K562 (cell line): ENCODE measurements around the gene CCL4L2. TPM values are rescaled to one million over a fixed set of nuclear protein-coding genes. Genes with fewer than 3 reads are reported as not detected.
"Not testable (repeated sequence)": the region's sequence is repeated elsewhere in the genome, so short reads cannot be mapped to it uniquely, and the experiment has no call there.

Source experiments
- ATAC-seq: fragments of 200-7000 bp; cut with Tn5 transposase; 3 replicates; pipeline ENCODE4 v1.9.1; 2020; ENCODE audit warnings: moderate library complexity
- BruUV-seq: library from RNA; stranded (reverse); fragments of 400-500 nt; replicated peaks from 2 replicates; lab custom pipeline; 2021; lab: Mats Ljungman, UMichigan
- CTCF ChIA-PET: fragments of 300-600 bp; formaldehyde crosslinking; extraction: SDS; loops from one replicate; lab custom pipeline; 2021; ENCODE audit warnings: low intra/inter-chr PET ratio; lab: Yijun Ruan, JAX
- POLR2A ChIA-PET: fragments of 300-600, 350-650 bp; sonication (Branson Sonifier 250); formaldehyde crosslinking; extraction: SDS; loops from one replicate; lab custom pipeline; 2021; ENCODE audit warnings: antibody characterized with exemption, inconsistent platforms; lab: Yijun Ruan, JAX
- DNase-seq, 4 experiments: peaks; one replicate each; pipeline versions ENCODE4 v3.0.0 to v3.0.0-alpha.2; 2011 to 2018; ENCODE audit warnings: low spot score in 3 of 4, mixed read lengths in 3 of 4; ENCODE audit errors: extremely low read depth in 1 of 4
- FAIRE-seq: peaks from 2 replicates; lab custom pipeline; 2011; peaks lifted over from hg19 to GRCh38; lab: Jason Lieb, UNC
- H2AFZ ChIP-seq: 2 replicates; pipeline ENCODE4 v1.6.0; 2011; ENCODE audit warnings: low read depth, low read length, control low read depth, inconsistent platforms
- H3K27ac ChIP-seq: fragments of 200-600 bp; 3 replicates; pipeline ENCODE4 v1.8.0; 2011; ENCODE audit warnings: low read depth, mild to moderate bottlenecking, control low read depth, inconsistent platforms, low read length, moderate library complexity, mixed read lengths; ENCODE audit errors: extremely low read depth
- H3K27me3 ChIP-seq, 2 experiments: fragments of 300-600 bp in 1 of 2; 2 replicates in 1 of 2; 3 replicates in 1 of 2; pipeline versions ENCODE4 v1.6.0 to v1.8.0; 2011; ENCODE audit warnings: inconsistent platforms in 2 of 2, low read length in 2 of 2, mild to moderate bottlenecking in 1 of 2, mixed read lengths in 1 of 2, moderate library complexity in 1 of 2; ENCODE audit not compliant: control insufficient read depth in 2 of 2, insufficient read depth in 2 of 2
- H3K36me3 ChIP-seq: fragments of 300-600 bp; 3 replicates; pipeline ENCODE4 v1.8.0; 2011; ENCODE audit warnings: mild to moderate bottlenecking, low read length, inconsistent platforms; ENCODE audit not compliant: control insufficient read depth, insufficient read depth
- H3K4me1 ChIP-seq, 2 experiments: fragments of 200-600 bp in 1 of 2; replicated peaks in 1 of 2; 2 replicates in 1 of 2; 3 replicates in 1 of 2; pipeline versions ENCODE4 v1.5.1 to v1.8.0; 2011; ENCODE audit warnings: inconsistent platforms in 2 of 2, low read length in 2 of 2, mild to moderate bottlenecking in 1 of 2, mixed read lengths in 1 of 2, moderate library complexity in 1 of 2; ENCODE audit not compliant: control insufficient read depth in 2 of 2, insufficient read depth in 2 of 2
- H3K4me2 ChIP-seq: 2 replicates; pipeline ENCODE4 v1.6.1; 2011; ENCODE audit warnings: low read length, control low read depth, inconsistent platforms, mixed read lengths; ENCODE audit not compliant: insufficient read depth
- H3K4me3 ChIP-seq: fragments of 200-600 bp; sonication (generic), shearing (Covaris generic); 2 replicates; pipeline ENCODE4 v1.5.1; 2016; ENCODE audit warnings: control low read depth, inconsistent platforms
- H3K79me2 ChIP-seq: fragments of 200-600 bp; 3 replicates; pipeline ENCODE4 v1.8.0; 2011; ENCODE audit warnings: low read length, inconsistent platforms; ENCODE audit not compliant: control insufficient read depth, insufficient read depth
- H3K9ac ChIP-seq, 2 experiments: 2 replicates each; pipeline versions ENCODE4 v1.6.0 to v1.6.1; 2011; ENCODE audit warnings: low read depth in 2 of 2, low read length in 2 of 2, control low read depth in 1 of 2, inconsistent platforms in 1 of 2, mild to moderate bottlenecking in 1 of 2, mixed read lengths in 1 of 2; ENCODE audit not compliant: insufficient read depth in 1 of 2
- H3K9me1 ChIP-seq: one replicate; pipeline ENCODE4 v1.6.0; 2011; ENCODE audit warnings: inconsistent platforms, mild to moderate bottlenecking, low read length, moderate library complexity; ENCODE audit not compliant: control insufficient read depth, insufficient read depth
- H3K9me3 ChIP-seq: replicated peaks from 2 replicates; pipeline ENCODE4 v1.5.1; 2011; ENCODE audit warnings: low read depth, low read length, inconsistent platforms; ENCODE audit not compliant: control insufficient read depth, insufficient read depth
- H4K20me1 ChIP-seq: replicated peaks from 2 replicates; pipeline ENCODE4 v1.6.1; 2011; ENCODE audit warnings: low read length, inconsistent platforms, mixed read lengths; ENCODE audit not compliant: control insufficient read depth, insufficient read depth
- CTCFL ChIP-seq: IDR thresholded peaks from 2 replicates; pipeline ENCODE4 v1.6.1; 2011; ENCODE audit warnings: borderline replicate concordance, low read depth, mild to moderate bottlenecking, moderate library complexity, low read length; ENCODE audit not compliant: insufficient read depth, poor library complexity, severe bottlenecking
- EGR1 ChIP-seq: fragments of 450-650 bp; conservative IDR thresholded peaks from 2 replicates; pipeline ENCODE4 v1.6.1; 2017; ENCODE audit warnings: mild to moderate bottlenecking
- PCBP1 ChIP-seq: fragments of 200-400 bp; formaldehyde crosslinking; IDR thresholded peaks from 2 replicates; pipeline ENCODE4 v1.6.1; 2018; ENCODE audit warnings: mild to moderate bottlenecking, low read depth, low read length; ENCODE audit not compliant: poor library complexity, severe bottlenecking
- WGBS: fragments of 100-300 bp; shearing (Covaris generic); methylation state at CpG from one replicate; pipeline ENCODE4 v1.1.6; 2016; ENCODE audit warnings: low coverage, mixed read lengths; ENCODE audit not compliant: insufficient coverage; ENCODE audit errors: missing lambda C conversion rate; 5-methylcytosine and 5-hydroxymethylcytosine counted together
- in situ Hi-C: fragments of 300-500 bp; cut with MboI; formaldehyde crosslinking; loops from 4 replicates; pipeline ENCODE4 v1.15.0; 2018; ENCODE audit warnings: inconsistent platforms, mixed read lengths
- intact Hi-C: fragments of 100-400 bp; cut with micrococcal nuclease; formaldehyde crosslinking; loops from 2 replicates; pipeline ENCODE4 v1.14.2; 2022
- polyA plus RNA-seq, 8 experiments: library from polyadenylated mRNA; depleted of rRNA in 4 of 8; stranded (reverse) in 5 of 8; unstranded in 3 of 8; fragments of >200 nt; fragmentation: Nextera tagmentation in 2 of 8; fragmentation: Illumina TruSeq in 1 of 8; extraction: Ambion mirVana in 2 of 8; extraction: Trizol in 1 of 8; gene quantifications; 2 replicates each; pipeline versions ENCODE4 v1.2.1 to v1.2.3, GENCODE V29; 2011 to 2014; ENCODE audit warnings: inconsistent platforms in 1 of 8, missing spikeins in 1 of 8
- total RNA-seq, 7 experiments: library from RNA; depleted of rRNA in 6 of 7; stranded (reverse); fragments of >200 nt in 6 of 7; fragmentation: Illumina TruSeq in 2 of 7; extraction: Trizol in 2 of 7; gene quantifications; 2 replicates each; pipeline versions ENCODE4 v1.2.1 to v1.2.3, GENCODE V29; 2011 to 2021; ENCODE audit warnings: low replicate concordance in 1 of 7

Gene CCL4L2
- total and polyA plus RNA-seq, 9 of the 15 experiments (the other 6 are each of a cell fraction or from before 2014, with no cell fraction given): 0.11 to 0.51 (median 0.38) TPM; not detected in 6

GRCh38 chr17:36181446-36182175 lies 29.3 kb upstream of the CCL4L2 start:
- H3K79me2 ChIP-seq, FAIRE-seq, H3K36me3 ChIP-seq, POLR2A ChIA-PET, H3K4me2 ChIP-seq, DNase-seq, CTCF ChIA-PET, in situ Hi-C loops, H3K27ac ChIP-seq, BruUV-seq, H3K9ac ChIP-seq, H2AFZ ChIP-seq, intact Hi-C loops, H3K4me3 ChIP-seq, H3K9me1 ChIP-seq, H3K9me3 ChIP-seq, H4K20me1 ChIP-seq, ATAC-seq: not testable (repeated sequence)
- Histone ChIP-seq H3K27me3 (peaks cover 7 to 30% of the 10 kb centered on the region in 2 experiments; a peak in 4 of 5 replicates), H3K4me1 (peaks cover 0 to 14% of the 10 kb centered on the region in 2 experiments; a peak in 2 of 5 replicates)
- TF ChIP-seq EGR1: peak; percentile 38
- under 1% methylated on average over 6 of the region's 6 CpGs for WGBS

- Histone ChIP-seq H3K9me3 (no peaks in the 10 kb centered on the region), H3K27ac (no peak overlapping the region), H3K27me3 (peaks cover 7 to 35% of the 10 kb centered on the region in 2 experiments; a peak in 4 of 5 replicates), H3K4me3 (no peak overlapping the region), H4K20me1 (peaks cover 7% of the 10 kb centered on the region; the same call in 1 of the 2 replicates), H2AFZ (no peak overlapping the region), H3K9me1 (no peaks in the 10 kb centered on the region), H3K9ac (no peak overlapping the region; a peak in 1 of 4 replicates), H3K4me1 (peaks cover 0 to 14% of the 10 kb centered on the region in 2 experiments; a peak in 2 of 5 replicates), H3K4me2 (no peak overlapping the region), H3K79me2 (no peaks in the 10 kb centered on the region), H3K36me3 (no peaks in the 10 kb centered on the region)
- WGBS: 17% methylated on average over 42 of the region's 48 CpGs
- CTCF ChIA-PET: no interaction called here
- ATAC-seq (no peak; the same call in 2 of the 3 replicates), DNase-seq (no peak), FAIRE-seq (no peak)
- intact Hi-C loops: no loop called here
- in situ Hi-C loops: no loop called here
- no peak for TF ChIP-seq CTCFL
- peak; percentile 4 for TF ChIP-seq PCBP1
- BruUV-seq: no TSS peak
- POLR2A ChIA-PET: no interaction called here
Observed at GRCh38 chr17:36182176-36183000, 28.5 kb upstream of the CCL4L2 start.
